22Rv1 (cell line): ENCODE results near the gene ARHGDIB.

ENCODE experiments used
- CTCF ChIP-seq: fragments of 450-650 bp; IDR thresholded peaks from 2 replicates; pipeline ENCODE4 v1.5.1; 2017; ENCODE audit warnings: mild to moderate bottlenecking
- ZFX ChIP-seq: fragments of 450-650 bp; IDR thresholded peaks from 2 replicates; pipeline ENCODE4 v1.6.1; 2017; ENCODE audit warnings: antibody characterized with exemption, borderline replicate concordance

GRCh38 chr12:14923944-14924343 lies 37.5 kb downstream of the ARHGDIB start:
- no peak for TF ChIP-seq CTCF
- no peak for TF ChIP-seq ZFX
